ENCODE data around the gene METRNL.

Gene METRNL

GRCh38 chr17:83071365-83071764 is 8.0 kb upstream of the METRNL start:
- Histone ChIP-seq H3K36me3 (ENCODE audit: low read length) (no peaks in the 10 kb centered on the region), H3K27me3 (ENCODE audit: low read length) (no peaks in the 10 kb centered on the region), H3K79me2 (ENCODE audit: insufficient read depth, low read length) (no peaks in the 10 kb centered on the region), H3K4me2 (ENCODE audit: low read depth, low read length, poor library complexity, severe bottlenecking) (no peak overlapping the region), H3F3A (ENCODE audit: insufficient read depth) (no peaks in the 10 kb centered on the region), H3K9me3 (ENCODE audit: insufficient read depth, low read length) (no peaks in the 10 kb centered on the region), H3K27ac (ENCODE audit: low read depth, low read length) (no peak overlapping the region), H4K20me1 (ENCODE audit: low read depth, low read length) (no peaks in the 10 kb centered on the region), H3K4me3 (ENCODE audit: insufficient read depth, low read length, poor library complexity, severe bottlenecking) (no peak overlapping the region), H3K9ac (ENCODE audit: low read length) (no peak overlapping the region), H2AFZ (ENCODE audit: low read depth, low read length, severe bottlenecking) (no peak overlapping the region), H3K9me2 (replicated peaks; ENCODE audit: insufficient read depth, low read length) (no peaks in the 10 kb centered on the region)
- no peak for TF ChIP-seq CTCF (IDR thresholded peaks at IDR 0.05; ENCODE audit: insufficient read depth, low read length, poor library complexity, severe bottlenecking)

GRCh38 chr17:83071966-83072562 is 7.3 kb upstream of the METRNL start:
- Histone ChIP-seq H3K4me2 (ENCODE audit: low read depth, low read length, poor library complexity, severe bottlenecking) (no peak overlapping the region), H3K27ac (ENCODE audit: low read depth, low read length) (no peak overlapping the region), H2AFZ (ENCODE audit: low read depth, low read length, severe bottlenecking) (no peak overlapping the region), H3K36me3 (ENCODE audit: low read length) (no peaks in the 10 kb centered on the region), H3K9me2 (replicated peaks; ENCODE audit: insufficient read depth, low read length) (no peaks in the 10 kb centered on the region), H3K4me3 (ENCODE audit: insufficient read depth, low read length, poor library complexity, severe bottlenecking) (no peak overlapping the region), H4K20me1 (ENCODE audit: low read depth, low read length) (no peaks in the 10 kb centered on the region), H3K79me2 (ENCODE audit: insufficient read depth, low read length) (no peaks in the 10 kb centered on the region), H3F3A (ENCODE audit: insufficient read depth) (no peaks in the 10 kb centered on the region), H3K27me3 (ENCODE audit: low read length) (no peaks in the 10 kb centered on the region), H3K9ac (ENCODE audit: low read length) (no peak overlapping the region), H3K9me3 (ENCODE audit: insufficient read depth, low read length) (no peaks in the 10 kb centered on the region)
- no peak for TF ChIP-seq CTCF (IDR thresholded peaks at IDR 0.05; ENCODE audit: insufficient read depth, low read length, poor library complexity, severe bottlenecking)
- no peak for TF ChIP-seq EZH2phosphoT487 (conservative IDR thresholded peaks at IDR 0.05; ENCODE audit: low read length)

GRCh38 chr17:83072600-83073358 is 6.6 kb upstream of the METRNL start:
- no peaks in the 10 kb centered on the region for H3K79me2 ChIP-seq (ENCODE audit: insufficient read depth, low read length)
- no peaks in the 10 kb centered on the region for H3F3A ChIP-seq (ENCODE audit: insufficient read depth)
- no peak overlapping the region for H3K9ac ChIP-seq (ENCODE audit: low read length)
- TF ChIP-seq EZH2phosphoT487 (conservative IDR thresholded peaks at IDR 0.05; ENCODE audit: low read length) = no peak
- no peak for TF ChIP-seq CTCF (IDR thresholded peaks at IDR 0.05; ENCODE audit: insufficient read depth, low read length, poor library complexity, severe bottlenecking)
- no peaks in the 10 kb centered on the region for H3K9me2 ChIP-seq (replicated peaks; ENCODE audit: insufficient read depth, low read length)
- no peaks in the 10 kb centered on the region for H3K36me3 ChIP-seq (ENCODE audit: low read length)
- no peaks in the 10 kb centered on the region for H3K27me3 ChIP-seq (ENCODE audit: low read length)
- H4K20me1 ChIP-seq (ENCODE audit: low read depth, low read length) = no peaks in the 10 kb centered on the region
- H3K9me3 ChIP-seq (ENCODE audit: insufficient read depth, low read length) = no peaks in the 10 kb centered on the region
- no peak overlapping the region for H2AFZ ChIP-seq (ENCODE audit: low read depth, low read length, severe bottlenecking)
- no peak overlapping the region for H3K4me3 ChIP-seq (ENCODE audit: insufficient read depth, low read length, poor library complexity, severe bottlenecking)
- H3K27ac ChIP-seq (ENCODE audit: low read depth, low read length) = no peak overlapping the region
- H3K4me2 ChIP-seq (ENCODE audit: low read depth, low read length, poor library complexity, severe bottlenecking) = no peak overlapping the region

Data from SU-DHL-6 (cell line).